ENCODE results near the gene ZNF831. TPM values are rescaled to one million over a fixed set of nuclear protein-coding genes. Genes with fewer than 3 reads are reported as not detected.

ZNF831 gene
- total and polyA plus RNA-seq, 10 of the 15 experiments (the other 5 are each of a cell fraction or from before 2014, with no cell fraction given), result 0.01 to 0.97 (median 0.23) TPM

DNA sequence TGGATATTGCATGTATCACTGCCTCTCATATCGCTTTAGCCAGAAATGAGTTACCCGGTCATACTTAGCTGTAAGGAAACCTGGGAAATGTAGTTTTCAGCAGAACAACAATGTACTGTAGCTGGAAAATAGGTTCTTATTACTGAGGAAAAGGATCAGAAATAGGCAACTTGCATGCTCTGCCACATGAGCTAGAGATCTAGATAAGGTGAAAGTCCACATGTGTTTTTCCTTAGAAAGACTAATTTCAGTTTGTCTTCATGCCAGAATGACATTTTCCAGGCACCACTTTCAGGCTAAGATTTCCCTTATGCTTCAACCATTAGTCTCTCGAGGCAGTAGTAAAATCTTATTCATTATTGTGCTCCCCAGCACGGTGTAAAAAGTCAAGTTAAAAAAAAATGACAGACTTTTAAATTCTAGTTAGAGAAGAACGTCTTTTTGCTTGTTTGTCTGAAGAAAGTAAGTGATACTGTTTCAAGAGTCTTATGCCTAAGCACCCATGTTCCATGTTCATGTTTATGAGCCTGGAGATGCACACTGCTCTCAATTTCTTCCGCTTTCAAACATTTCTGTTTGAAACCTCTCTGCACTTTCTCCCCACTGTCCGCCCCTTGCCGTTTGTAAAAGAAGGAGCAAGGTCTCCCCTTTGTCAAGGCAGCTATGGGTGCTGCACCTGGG, 67.6 kb downstream of the ZNF831 start:
- Histone ChIP-seq H3K9ac (ENCODE audit: control insufficient read depth, insufficient read depth, low read length) (no peak overlapping the region), H3K36me3 (ENCODE audit: control insufficient read depth in 2 of 2, insufficient read depth in 2 of 2, low read length in 1 of 2) (no peaks in the 10 kb centered on the region), H3K9me3 (replicated peaks; ENCODE audit: control insufficient read depth, insufficient read depth, low read length) (no peaks in the 10 kb centered on the region), H3K27me3 (replicated peaks in 1 of 2; ENCODE audit: control insufficient read depth in 2 of 2, insufficient read depth in 2 of 2, low read length in 1 of 2) (peaks cover 0 to 3% of the 10 kb centered on the region in 2 experiments; a peak in 1 of 4 replicates), H3K27ac (ENCODE audit: control insufficient read depth, insufficient read depth) (no peak overlapping the region), H3K79me2 (ENCODE audit: control insufficient read depth, insufficient read depth, low read length) (no peaks in the 10 kb centered on the region), H3K4me2 (ENCODE audit: control insufficient read depth, insufficient read depth) (no peak overlapping the region), H4K20me1 (ENCODE audit: control insufficient read depth, insufficient read depth) (no peaks in the 10 kb centered on the region), H3K4me1 (ENCODE audit: control insufficient read depth, insufficient read depth, low read length) (no peaks in the 10 kb centered on the region), H2AFZ (ENCODE audit: control insufficient read depth, low read depth, low read length) (no peak overlapping the region), H3K4me3 (no peak overlapping the region)
- intact Hi-C loops (cut with micrococcal nuclease; ENCODE audit: unreplicated experiment) (no loop called here), in situ Hi-C loops (cut with MboI) (no loop called here)
- 38% methylated on average over 8 of the region's 8 CpGs for WGBS (ENCODE audit: insufficient coverage, insufficient replicate concordance, low lambda C conversion rate, missing lambda C conversion rate)
- no TSS peak for BruUV-seq (replicated peaks)
- ChIA-PET POLR2A (no interaction called here), RAD21 (ENCODE audit: unreplicated experiment) (no interaction called here), CTCF (no interaction called here), SMC1A (ENCODE audit: uncharacterized antibody, unreplicated experiment) (interaction anchor here (1.4 kb wide), 1 partner anchor 364 kb away, joined by 4 read pairs; no protein-coding TSS in a partner anchor)
- DNase-seq (ENCODE audit: low read depth, low spot score), result no peak
- TF ChIP-seq KLF5 (IDR thresholded peaks at IDR 0.05; ENCODE audit: partially characterized antibody) (no peak), NFYA (IDR thresholded peaks at IDR 0.05; ENCODE audit: borderline replicate concordance, low read depth, low read length) (no peak), POLR2AphosphoS5 (IDR thresholded peaks at IDR 0.05; ENCODE audit: low read length) (no peak), CBX3 (IDR thresholded peaks at IDR 0.05; ENCODE audit: borderline replicate concordance, low read depth) (no peak), ZNF24 (IDR thresholded peaks at IDR 0.05) (no peak), SMAD5 (IDR thresholded peaks at IDR 0.05; ENCODE audit: low read depth) (no peak), SMAD1 (IDR thresholded peaks at IDR 0.05; ENCODE audit: low read depth, partially characterized antibody) (no peak), MTA2 (IDR thresholded peaks at IDR 0.05; ENCODE audit: low read depth) (no peak)
- TF ChIP-seq, protein P1, sequence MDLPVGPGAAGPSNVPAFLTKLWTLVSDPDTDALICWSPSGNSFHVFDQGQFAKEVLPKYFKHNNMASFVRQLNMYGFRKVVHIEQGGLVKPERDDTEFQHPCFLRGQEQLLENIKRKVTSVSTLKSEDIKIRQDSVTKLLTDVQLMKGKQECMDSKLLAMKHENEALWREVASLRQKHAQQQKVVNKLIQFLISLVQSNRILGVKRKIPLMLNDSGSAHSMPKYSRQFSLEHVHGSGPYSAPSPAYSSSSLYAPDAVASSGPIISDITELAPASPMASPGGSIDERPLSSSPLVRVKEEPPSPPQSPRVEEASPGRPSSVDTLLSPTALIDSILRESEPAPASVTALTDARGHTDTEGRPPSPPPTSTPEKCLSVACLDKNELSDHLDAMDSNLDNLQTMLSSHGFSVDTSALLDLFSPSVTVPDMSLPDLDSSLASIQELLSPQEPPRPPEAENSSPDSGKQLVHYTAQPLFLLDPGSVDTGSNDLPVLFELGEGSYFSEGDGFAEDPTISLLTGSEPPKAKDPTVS (IDR thresholded peaks at IDR 0.05; ENCODE audit: low read depth, low read length), result no peak
- TF ChIP-seq, protein P2, sequence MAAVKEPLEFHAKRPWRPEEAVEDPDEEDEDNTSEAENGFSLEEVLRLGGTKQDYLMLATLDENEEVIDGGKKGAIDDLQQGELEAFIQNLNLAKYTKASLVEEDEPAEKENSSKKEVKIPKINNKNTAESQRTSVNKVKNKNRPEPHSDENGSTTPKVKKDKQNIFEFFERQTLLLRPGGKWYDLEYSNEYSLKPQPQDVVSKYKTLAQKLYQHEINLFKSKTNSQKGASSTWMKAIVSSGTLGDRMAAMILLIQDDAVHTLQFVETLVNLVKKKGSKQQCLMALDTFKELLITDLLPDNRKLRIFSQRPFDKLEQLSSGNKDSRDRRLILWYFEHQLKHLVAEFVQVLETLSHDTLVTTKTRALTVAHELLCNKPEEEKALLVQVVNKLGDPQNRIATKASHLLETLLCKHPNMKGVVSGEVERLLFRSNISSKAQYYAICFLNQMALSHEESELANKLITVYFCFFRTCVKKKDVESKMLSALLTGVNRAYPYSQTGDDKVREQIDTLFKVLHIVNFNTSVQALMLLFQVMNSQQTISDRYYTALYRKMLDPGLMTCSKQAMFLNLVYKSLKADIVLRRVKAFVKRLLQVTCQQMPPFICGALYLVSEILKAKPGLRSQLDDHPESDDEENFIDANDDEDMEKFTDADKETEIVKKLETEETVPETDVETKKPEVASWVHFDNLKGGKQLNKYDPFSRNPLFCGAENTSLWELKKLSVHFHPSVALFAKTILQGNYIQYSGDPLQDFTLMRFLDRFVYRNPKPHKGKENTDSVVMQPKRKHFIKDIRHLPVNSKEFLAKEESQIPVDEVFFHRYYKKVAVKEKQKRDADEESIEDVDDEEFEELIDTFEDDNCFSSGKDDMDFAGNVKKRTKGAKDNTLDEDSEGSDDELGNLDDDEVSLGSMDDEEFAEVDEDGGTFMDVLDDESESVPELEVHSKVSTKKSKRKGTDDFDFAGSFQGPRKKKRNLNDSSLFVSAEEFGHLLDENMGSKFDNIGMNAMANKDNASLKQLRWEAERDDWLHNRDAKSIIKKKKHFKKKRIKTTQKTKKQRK (IDR thresholded peaks at IDR 0.05; ENCODE audit: low read depth, low read length), result no peak
- FAIRE-seq, result no peak
- no peak for ATAC-seq

Measured in GM12878 (cell line).